Mammary epithelial cell (primary cell): ENCODE data around the gene KLHL18.

Experiments
- EZH2 ChIP-seq: IDR thresholded peaks from 2 replicates; pipeline ENCODE4 v1.6.1; 2012; ENCODE audit warnings: low read length, inconsistent platforms, borderline replicate concordance
- TF ChIP-seq, protein P1 (sequence below), 2 donors: IDR thresholded peaks in 1 of 2; conservative IDR thresholded peaks in 1 of 2; 2 replicates each; pipeline ENCODE4 v1.5.1; 2011 to 2012; ENCODE audit warnings: inconsistent platforms in 2 of 2, low read length in 2 of 2, mild to moderate bottlenecking in 2 of 2, control low read depth in 1 of 2, low read depth in 1 of 2; ENCODE audit not compliant: insufficient read depth in 1 of 2; ENCODE audit errors: extremely low read depth in 1 of 2

- TF ChIP-seq, protein P1, sequence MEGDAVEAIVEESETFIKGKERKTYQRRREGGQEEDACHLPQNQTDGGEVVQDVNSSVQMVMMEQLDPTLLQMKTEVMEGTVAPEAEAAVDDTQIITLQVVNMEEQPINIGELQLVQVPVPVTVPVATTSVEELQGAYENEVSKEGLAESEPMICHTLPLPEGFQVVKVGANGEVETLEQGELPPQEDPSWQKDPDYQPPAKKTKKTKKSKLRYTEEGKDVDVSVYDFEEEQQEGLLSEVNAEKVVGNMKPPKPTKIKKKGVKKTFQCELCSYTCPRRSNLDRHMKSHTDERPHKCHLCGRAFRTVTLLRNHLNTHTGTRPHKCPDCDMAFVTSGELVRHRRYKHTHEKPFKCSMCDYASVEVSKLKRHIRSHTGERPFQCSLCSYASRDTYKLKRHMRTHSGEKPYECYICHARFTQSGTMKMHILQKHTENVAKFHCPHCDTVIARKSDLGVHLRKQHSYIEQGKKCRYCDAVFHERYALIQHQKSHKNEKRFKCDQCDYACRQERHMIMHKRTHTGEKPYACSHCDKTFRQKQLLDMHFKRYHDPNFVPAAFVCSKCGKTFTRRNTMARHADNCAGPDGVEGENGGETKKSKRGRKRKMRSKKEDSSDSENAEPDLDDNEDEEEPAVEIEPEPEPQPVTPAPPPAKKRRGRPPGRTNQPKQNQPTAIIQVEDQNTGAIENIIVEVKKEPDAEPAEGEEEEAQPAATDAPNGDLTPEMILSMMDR (conservative IDR thresholded peaks at IDR 0.05 in 1 of 2, IDR thresholded peaks at IDR 0.05 in 1 of 2; ENCODE audit: extremely low read depth in 1 of 2, insufficient read depth in 1 of 2, low read depth in 1 of 2, low read length in 2 of 2): no peak
- no peak for TF ChIP-seq EZH2
These were observed 16.9 kb downstream of the KLHL18 start for GRCh38 chr3:47299381-47300318.
